Endodermal cell (in vitro differentiated cells): ENCODE results near the gene CTNND2. TPM values are rescaled to one million over a fixed set of nuclear protein-coding genes. Genes with fewer than 3 reads are reported as not detected.

Source experiments
- DNase-seq: peaks from one replicate; pipeline ENCODE4 v3.0.0-alpha.2; 2017
- H3K27ac ChIP-seq: 2 replicates; pipeline ENCODE4 v1.5.1; 2013; ENCODE audit warnings: mild to moderate bottlenecking, low read depth, low read length, moderate library complexity
- H3K27me3 ChIP-seq: 2 replicates; pipeline ENCODE4 v1.6.1; 2013; ENCODE audit warnings: mild to moderate bottlenecking, low read length, moderate library complexity; ENCODE audit not compliant: insufficient read depth, control insufficient read depth, poor library complexity, severe bottlenecking
- H3K36me3 ChIP-seq: 2 replicates; pipeline ENCODE4 v1.7.0; 2013; ENCODE audit warnings: mild to moderate bottlenecking, low read length, moderate library complexity; ENCODE audit not compliant: control insufficient read depth, insufficient read depth
- H3K4me1 ChIP-seq: one replicate; pipeline ENCODE4 v1.7.0; 2013; ENCODE audit warnings: low read length; ENCODE audit not compliant: control insufficient read depth, insufficient read depth
- H3K4me3 ChIP-seq: 2 replicates; pipeline ENCODE4 v1.5.1; 2013; ENCODE audit warnings: mild to moderate bottlenecking, low read length, moderate library complexity
- H3K9ac ChIP-seq: 2 replicates; pipeline ENCODE4 v1.6.1; 2013; ENCODE audit warnings: mild to moderate bottlenecking, low read length, moderate library complexity; ENCODE audit not compliant: poor library complexity, severe bottlenecking; ENCODE audit errors: extremely low read depth
- H3K9me3 ChIP-seq: 2 replicates; pipeline ENCODE4 v1.6.1; 2013; ENCODE audit warnings: mild to moderate bottlenecking, low read length, moderate library complexity; ENCODE audit not compliant: control insufficient read depth
- H3K27ac Mint-ChIP-seq: 2 replicates; pipeline ENCODE4 v1.8.0; 2020; ENCODE audit warnings: mixed read lengths
- H3K27me3 Mint-ChIP-seq: 2 replicates; pipeline ENCODE4 v1.8.0; 2021; ENCODE audit warnings: mild to moderate bottlenecking, mixed read lengths; ENCODE audit not compliant: insufficient read depth
- H3K36me3 Mint-ChIP-seq: 2 replicates; pipeline ENCODE4 v1.8.0; 2020; ENCODE audit warnings: low read depth, mixed read lengths
- H3K4me1 Mint-ChIP-seq: 2 replicates; pipeline ENCODE4 v1.8.0; 2020; ENCODE audit warnings: mixed read lengths
- H3K4me3 Mint-ChIP-seq: 2 replicates; pipeline ENCODE4 v1.8.0; 2020; ENCODE audit warnings: mild to moderate bottlenecking, moderate library complexity, mixed read lengths
- H3K9me3 Mint-ChIP-seq: 2 replicates; pipeline ENCODE4 v1.8.0; 2020; ENCODE audit warnings: mild to moderate bottlenecking, mixed read lengths
- CTCF ChIP-seq: fragments of 200-600 bp; sonication (generic); conservative IDR thresholded peaks from 2 replicates; pipeline ENCODE4 v1.5.0; 2021; ENCODE audit warnings: antibody characterized with exemption, mild to moderate bottlenecking
- WGBS, 2 experiments: methylation state at CpG; one replicate each; pipeline versions ENCODE4 v1.1.5 to v1.1.7; 2013; ENCODE audit warnings: missing lambda C conversion rate in 2 of 2, mixed read lengths in 1 of 2; ENCODE audit not compliant: insufficient coverage in 1 of 2, insufficient read length in 1 of 2; 5-methylcytosine and 5-hydroxymethylcytosine counted together
- total RNA-seq, 2 donors: library from RNA; stranded (reverse); fragmentation: NEBNext Ultra II Directional in 1 of 2; extraction: Animal tissue kit (Norgen Biotek cat#: 25700) in 1 of 2; gene quantifications; 2 replicates in 1 of 2; 3 replicates in 1 of 2; pipeline ENCODE4 v1.2.1, GENCODE V29; 2021

CTNND2 gene
- total RNA-seq, 2 donors from 2014 or later = 6.5 to 10.3 TPM

GRCh38 chr5:11684607-11685006 lies 219.6 kb downstream of the CTNND2 start:
- Histone ChIP-seq H3K9me3 (no peaks in the 10 kb centered on the region), H3K36me3 (no peaks in the 10 kb centered on the region), H3K4me1 (no peaks in the 10 kb centered on the region), H3K27me3 (no peaks in the 10 kb centered on the region), H3K27ac (no peak overlapping the region), H3K9ac (no peak overlapping the region), H3K4me3 (no peak overlapping the region)
- DNase-seq = no peak
- TF ChIP-seq CTCF = no peak
- Mint-ChIP-seq H3K27me3 (no peaks in the 10 kb centered on the region), H3K4me3 (no peak overlapping the region), H3K4me1 (no peaks in the 10 kb centered on the region), H3K9me3 (no peaks in the 10 kb centered on the region), H3K36me3 (no peaks in the 10 kb centered on the region), H3K27ac (no peak overlapping the region)
- WGBS, 2 experiments = 82 to 83% methylated on average over 1 to 2 of the region's 2 CpGs

DNA sequence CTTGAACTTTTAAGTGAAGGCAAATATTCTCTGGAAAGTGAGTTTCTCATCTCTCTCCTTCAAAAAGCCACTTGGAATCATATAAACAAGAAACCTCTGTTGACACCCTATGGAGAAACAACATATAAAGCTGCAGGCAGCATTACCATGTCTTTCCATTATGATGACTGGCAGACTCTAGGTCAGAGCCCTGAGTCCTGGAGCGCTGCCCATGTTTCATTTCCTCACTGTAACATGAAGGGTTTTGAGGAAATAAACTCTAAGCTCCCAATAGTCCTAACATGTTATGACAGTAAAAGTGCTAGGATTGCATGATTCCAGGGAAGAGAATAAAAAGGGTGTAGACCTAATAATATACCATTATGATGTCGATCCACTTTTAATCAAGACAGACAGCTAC lies 220.6 kb downstream of the CTNND2 start:
- Mint-ChIP-seq H3K27ac (no peak overlapping the region), H3K4me3 (no peak overlapping the region), H3K4me1 (no peaks in the 10 kb centered on the region), H3K36me3 (no peaks in the 10 kb centered on the region), H3K9me3 (no peaks in the 10 kb centered on the region), H3K27me3 (no peaks in the 10 kb centered on the region)
- no peak overlapping the region for H3K27ac ChIP-seq
- DNase-seq = no peak
- H3K27me3 ChIP-seq = no peaks in the 10 kb centered on the region
- H3K36me3 ChIP-seq = no peaks in the 10 kb centered on the region
- no peaks in the 10 kb centered on the region for H3K9me3 ChIP-seq
- no peak overlapping the region for H3K9ac ChIP-seq
- 94 to 100% methylated on average over 1 of the region's 2 CpGs for WGBS, 2 experiments
- H3K4me1 ChIP-seq = no peaks in the 10 kb centered on the region
- H3K4me3 ChIP-seq = no peak overlapping the region
- no peak for TF ChIP-seq CTCF

DNA sequence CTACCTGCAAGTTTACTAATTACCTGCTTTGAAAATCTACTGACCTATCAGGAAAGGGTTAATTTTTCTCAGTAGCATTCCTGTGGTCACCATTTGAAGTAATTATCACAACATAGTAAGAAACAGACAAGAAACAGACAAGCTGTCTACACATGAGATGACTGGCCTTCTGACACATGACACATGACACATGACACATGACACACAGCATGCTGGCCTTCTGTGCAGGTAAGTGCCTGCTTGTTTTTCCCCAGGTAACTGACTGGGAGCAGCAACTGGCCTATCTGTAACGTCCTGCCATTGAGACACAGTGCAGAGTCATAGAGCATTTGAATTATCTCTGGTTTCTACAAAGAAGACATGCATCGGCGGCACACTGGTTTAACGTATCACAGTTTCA lies 222.4 kb downstream of the CTNND2 start:
- no peak for TF ChIP-seq CTCF
- Mint-ChIP-seq H3K4me3 (no peak overlapping the region), H3K36me3 (no peaks in the 10 kb centered on the region), H3K27ac (no peak overlapping the region), H3K27me3 (no peaks in the 10 kb centered on the region), H3K9me3 (no peaks in the 10 kb centered on the region), H3K4me1 (no peaks in the 10 kb centered on the region)
- Histone ChIP-seq H3K36me3 (no peaks in the 10 kb centered on the region), H3K27ac (no peak overlapping the region), H3K9me3 (no peaks in the 10 kb centered on the region), H3K4me1 (no peaks in the 10 kb centered on the region), H3K4me3 (no peak overlapping the region), H3K27me3 (no peaks in the 10 kb centered on the region), H3K9ac (no peak overlapping the region)
- 86 to 98% methylated on average over 4 of the region's 4 CpGs for WGBS, 2 experiments
- DNase-seq = no peak
